Epithelial cell of esophagus (primary cell): Measurements from ENCODE around the gene LRIG1.

Experiments
- DNase-seq: peaks from one replicate; pipeline ENCODE4 v3.0.0; 2010; ENCODE audit warnings: low read depth
- H3K4me3 ChIP-seq: 2 replicates; pipeline ENCODE4 v1.5.1; 2011; ENCODE audit warnings: mild to moderate bottlenecking, low read length, control low read depth
- TF ChIP-seq, protein P1 (sequence below): IDR thresholded peaks from 2 replicates; pipeline ENCODE4 v1.5.1; 2011; ENCODE audit warnings: low read depth, mild to moderate bottlenecking, low read length, control low read depth, inconsistent platforms; ENCODE audit not compliant: insufficient read depth; ENCODE audit errors: missing control alignments

Gene LRIG1

DNA sequence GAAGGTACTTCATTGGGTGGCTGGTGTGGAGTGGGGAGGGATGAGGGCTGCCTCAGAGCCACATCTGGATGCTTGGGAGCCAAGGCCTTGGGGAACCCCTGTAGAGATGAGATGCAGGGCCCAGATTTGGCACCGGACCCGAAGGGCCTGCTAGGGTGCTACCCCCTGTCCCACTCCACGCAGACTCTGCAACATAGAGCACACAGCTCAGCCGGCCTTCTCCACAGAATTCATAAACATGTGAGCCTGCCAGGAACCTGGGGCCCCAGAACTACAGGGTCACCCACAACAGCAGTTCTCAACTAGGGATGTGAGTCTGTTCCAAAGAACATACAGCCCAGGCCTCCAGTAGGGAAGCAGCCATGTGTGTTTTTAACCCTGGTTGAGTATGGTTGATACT lies 62.8 kb downstream of the LRIG1 start:
- H3K4me3 ChIP-seq = no peak overlapping the region
- TF ChIP-seq, protein P1, sequence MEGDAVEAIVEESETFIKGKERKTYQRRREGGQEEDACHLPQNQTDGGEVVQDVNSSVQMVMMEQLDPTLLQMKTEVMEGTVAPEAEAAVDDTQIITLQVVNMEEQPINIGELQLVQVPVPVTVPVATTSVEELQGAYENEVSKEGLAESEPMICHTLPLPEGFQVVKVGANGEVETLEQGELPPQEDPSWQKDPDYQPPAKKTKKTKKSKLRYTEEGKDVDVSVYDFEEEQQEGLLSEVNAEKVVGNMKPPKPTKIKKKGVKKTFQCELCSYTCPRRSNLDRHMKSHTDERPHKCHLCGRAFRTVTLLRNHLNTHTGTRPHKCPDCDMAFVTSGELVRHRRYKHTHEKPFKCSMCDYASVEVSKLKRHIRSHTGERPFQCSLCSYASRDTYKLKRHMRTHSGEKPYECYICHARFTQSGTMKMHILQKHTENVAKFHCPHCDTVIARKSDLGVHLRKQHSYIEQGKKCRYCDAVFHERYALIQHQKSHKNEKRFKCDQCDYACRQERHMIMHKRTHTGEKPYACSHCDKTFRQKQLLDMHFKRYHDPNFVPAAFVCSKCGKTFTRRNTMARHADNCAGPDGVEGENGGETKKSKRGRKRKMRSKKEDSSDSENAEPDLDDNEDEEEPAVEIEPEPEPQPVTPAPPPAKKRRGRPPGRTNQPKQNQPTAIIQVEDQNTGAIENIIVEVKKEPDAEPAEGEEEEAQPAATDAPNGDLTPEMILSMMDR = no peak
- DNase-seq = no peak

DNA sequence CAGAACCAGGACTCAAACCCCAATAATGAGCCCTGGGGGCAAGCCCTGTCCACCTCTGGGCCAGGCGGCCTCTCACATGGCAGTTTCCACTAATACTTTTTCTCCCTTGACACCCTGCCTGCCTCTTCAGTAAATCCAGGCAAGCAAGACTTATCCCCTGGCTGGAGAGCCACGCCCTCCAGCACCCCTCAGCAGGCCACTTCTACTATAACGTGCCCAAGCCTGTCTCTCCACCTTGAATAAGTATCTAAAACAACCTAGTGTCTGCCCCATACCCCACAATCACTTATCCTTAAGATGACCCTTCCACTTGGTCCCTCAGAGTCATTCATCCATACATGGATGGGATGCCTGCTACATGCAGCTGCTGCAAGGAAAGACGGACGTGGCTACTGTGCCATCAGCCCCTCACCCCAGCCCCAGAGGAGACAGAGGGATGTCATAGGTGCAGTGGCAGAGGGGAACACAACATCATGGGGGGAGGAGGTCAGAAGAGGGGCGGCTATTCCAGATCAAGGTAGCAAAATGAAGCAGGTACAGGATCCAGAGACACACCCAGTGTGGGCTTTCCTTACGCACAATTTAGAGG lies 63.4 kb downstream of the LRIG1 start:
- TF ChIP-seq, protein P1 = no peak
- H3K4me3 ChIP-seq = no peak overlapping the region
- DNase-seq = peak; percentile 51

DNA sequence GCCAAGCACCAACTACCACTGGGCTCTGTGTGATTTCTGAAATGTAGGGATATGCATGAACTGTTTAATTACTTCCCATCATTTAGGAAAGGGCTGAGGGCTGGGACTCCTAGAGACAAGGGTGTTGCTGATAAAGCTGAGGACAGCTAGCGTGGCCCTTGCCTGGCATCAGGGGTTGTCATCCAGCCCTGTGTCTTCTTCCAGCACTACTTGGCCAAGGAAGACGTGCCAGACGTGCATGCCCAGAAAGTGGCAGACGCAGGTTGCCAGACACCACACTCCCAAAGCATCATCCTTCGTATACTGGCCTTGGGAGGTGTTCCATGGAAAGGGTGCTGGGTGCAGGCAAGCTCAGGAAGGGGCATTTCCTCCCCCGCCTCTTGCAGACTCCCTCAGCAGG lies 64.8 kb downstream of the LRIG1 start:
- TF ChIP-seq, protein P1 = no peak
- no peak overlapping the region for H3K4me3 ChIP-seq
- DNase-seq = no peak

DNA sequence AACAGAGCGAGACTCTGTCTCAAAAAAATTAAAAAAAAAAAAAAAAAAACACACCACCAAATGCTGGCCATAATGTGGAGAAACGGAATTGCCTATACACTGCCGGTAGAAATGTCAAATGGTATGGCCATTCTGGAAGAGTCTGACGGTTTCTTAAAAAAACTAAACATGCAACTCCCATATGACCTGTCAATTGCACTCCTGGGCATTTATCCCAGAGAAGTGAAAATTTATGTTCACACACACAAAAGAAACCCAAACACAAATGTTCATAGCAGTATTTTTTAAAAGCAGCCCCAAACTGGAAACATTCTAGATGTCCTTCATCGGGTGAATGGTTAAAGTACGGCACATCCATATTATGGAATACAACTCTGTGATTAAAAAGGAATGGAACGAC lies 66.1 kb downstream of the LRIG1 start:
- H3K4me3 ChIP-seq = no peak overlapping the region
- TF ChIP-seq, protein P1 = no peak
- no peak for DNase-seq

DNA sequence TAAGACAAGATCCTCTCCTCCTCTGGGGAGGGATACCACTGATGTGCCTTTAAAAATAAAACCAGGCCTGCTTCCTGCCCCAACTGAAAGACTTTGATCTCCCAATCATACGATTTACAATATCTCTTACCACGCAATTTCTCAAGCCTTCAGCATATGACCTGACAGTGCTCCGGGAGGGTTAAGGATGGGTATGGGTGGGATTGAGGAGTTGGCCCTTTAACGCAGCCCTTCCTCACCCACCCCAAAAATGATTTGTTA lies 67.4 kb downstream of the LRIG1 start:
- TF ChIP-seq, protein P1 = no peak
- H3K4me3 ChIP-seq = no peak overlapping the region
- DNase-seq = no peak

DNA sequence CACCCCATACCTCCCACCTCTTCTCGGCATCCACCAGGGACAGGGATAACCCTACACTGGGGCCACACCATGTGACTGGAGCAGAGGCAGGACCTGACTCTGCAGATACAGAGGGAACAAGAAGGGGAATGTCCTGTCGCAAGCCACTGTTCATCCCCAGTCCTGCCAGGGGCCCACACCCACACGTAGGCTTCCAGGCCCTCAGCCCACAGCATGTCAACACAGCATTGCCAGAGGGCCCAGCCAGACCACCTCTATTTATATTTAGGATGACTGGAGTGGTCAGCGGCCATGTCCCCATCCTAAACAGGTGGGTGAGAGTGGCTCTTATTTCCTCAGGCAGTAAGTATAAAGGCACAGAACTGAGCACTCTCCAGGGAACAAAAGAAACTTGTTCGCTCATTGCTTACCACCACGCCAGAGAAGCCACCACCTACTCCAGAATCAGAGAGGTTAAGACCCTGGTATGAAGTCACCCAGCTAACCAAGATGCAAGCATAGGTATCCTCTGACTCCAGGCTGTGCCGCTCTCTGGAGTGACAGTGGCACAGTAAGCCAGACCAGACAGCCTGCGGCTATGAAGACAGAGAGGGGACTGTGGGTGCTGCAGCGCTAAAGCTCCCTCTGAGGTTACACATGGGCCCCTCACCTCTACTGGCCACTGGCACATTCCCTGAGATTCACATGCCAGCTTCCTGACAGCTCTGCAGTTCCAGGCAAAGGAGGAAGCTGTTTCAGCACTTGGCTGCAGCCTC lies 67.9 kb downstream of the LRIG1 start:
- no peak for DNase-seq
- TF ChIP-seq, protein P1 = no peak
- H3K4me3 ChIP-seq = no peak overlapping the region
